ENCODE results near the gene WNT5A. TPM values are rescaled to one million over a fixed set of nuclear protein-coding genes. Genes with fewer than 3 reads are reported as not detected.

The WNT5A gene
- total RNA-seq, 4 donors from 2014 or later: 6.2 to 96.5 (median 23.1) TPM

GRCh38 chr3:55514962-55515361 is 27.9 kb upstream of the WNT5A start:
- TF ChIP-seq CTCF (IDR thresholded peaks at IDR 0.05) (no peak), POLR2A (IDR thresholded peaks at IDR 0.05) (no peak)
- H3K9me3 ChIP-seq: no peaks in the 10 kb centered on the region
- intact Hi-C loops (cut with DNase I; ENCODE audit: low total_unique reads): no loop called here
- no peak overlapping the region for H3K27ac ChIP-seq
- H3K36me3 ChIP-seq: no peaks in the 10 kb centered on the region
- no peak overlapping the region for H3K4me3 ChIP-seq
- H3K27me3 ChIP-seq: no peaks in the 10 kb centered on the region
- H3K4me1 ChIP-seq: no peaks in the 10 kb centered on the region
- DNase-seq: no peak

GRCh38 chr3:55512571-55513343 is 25.7 kb upstream of the WNT5A start:
- Histone ChIP-seq H3K27ac (no peak overlapping the region), H3K36me3 (no peaks in the 10 kb centered on the region), H3K9me3 (no peaks in the 10 kb centered on the region), H3K4me1 (no peaks in the 10 kb centered on the region), H3K27me3 (no peaks in the 10 kb centered on the region), H3K4me3 (no peak overlapping the region)
- TF ChIP-seq CTCF (IDR thresholded peaks at IDR 0.05): no peak
- TF ChIP-seq POLR2A (IDR thresholded peaks at IDR 0.05): no peak
- DNase-seq: no peak
- intact Hi-C loops (cut with DNase I; ENCODE audit: low total_unique reads): no loop called here

GRCh38 chr3:55511895-55512570 is 24.9 kb upstream of the WNT5A start:
- H3K4me3 ChIP-seq: no peak overlapping the region
- no peaks in the 10 kb centered on the region for H3K36me3 ChIP-seq
- TF ChIP-seq CTCF (IDR thresholded peaks at IDR 0.05): no peak
- no peak for TF ChIP-seq POLR2A (IDR thresholded peaks at IDR 0.05)
- no peaks in the 10 kb centered on the region for H3K27me3 ChIP-seq
- H3K9me3 ChIP-seq: no peaks in the 10 kb centered on the region
- H3K27ac ChIP-seq: no peak overlapping the region
- intact Hi-C loops (cut with DNase I; ENCODE audit: low total_unique reads): no loop called here
- no peak for DNase-seq
- H3K4me1 ChIP-seq: no peaks in the 10 kb centered on the region

- TF ChIP-seq POLR2A (IDR thresholded peaks at IDR 0.05): no peak
- no peak for TF ChIP-seq CTCF (IDR thresholded peaks at IDR 0.05)
- DNase-seq: no peak
- no peak overlapping the region for H3K27ac ChIP-seq
- H3K4me3 ChIP-seq: no peak overlapping the region
- no peaks in the 10 kb centered on the region for H3K9me3 ChIP-seq
- no peaks in the 10 kb centered on the region for H3K36me3 ChIP-seq
- H3K4me1 ChIP-seq: no peaks in the 10 kb centered on the region
- intact Hi-C loops (cut with DNase I; ENCODE audit: low total_unique reads): loop anchor here (10.0 kb wide), 1 partner anchor 526 kb away; no protein-coding TSS in a partner anchor
- no peaks in the 10 kb centered on the region for H3K27me3 ChIP-seq
Measured at GRCh38 chr3:55508335-55508734, 21.2 kb upstream of the WNT5A start.

- no peaks in the 10 kb centered on the region for H3K4me1 ChIP-seq
- no peaks in the 10 kb centered on the region for H3K36me3 ChIP-seq
- no peak for DNase-seq
- TF ChIP-seq POLR2A (IDR thresholded peaks at IDR 0.05): no peak
- TF ChIP-seq CTCF (IDR thresholded peaks at IDR 0.05): no peak
- no peaks in the 10 kb centered on the region for H3K9me3 ChIP-seq
- no peaks in the 10 kb centered on the region for H3K27me3 ChIP-seq
- H3K27ac ChIP-seq: no peak overlapping the region
- H3K4me3 ChIP-seq: no peak overlapping the region
- intact Hi-C loops (cut with DNase I; ENCODE audit: low total_unique reads): loop anchor here (10.0 kb wide), 1 partner anchor 527 kb away; no protein-coding TSS in a partner anchor
Measured at GRCh38 chr3:55507808-55508207, 20.7 kb upstream of the WNT5A start.

Data from uterus (tissue), 4 donors.